Ramos (cell line): ENCODE measurements around the gene AFF3.

Experiments
- in situ Hi-C: fragments of 300-500 bp; cut with MboI; formaldehyde crosslinking; loops from one replicate; pipeline ENCODE4 v1.14.3; 2022; ENCODE audit warnings: low sequenced_read_pairs; ENCODE audit not compliant: unreplicated experiment

Gene AFF3

DNA sequence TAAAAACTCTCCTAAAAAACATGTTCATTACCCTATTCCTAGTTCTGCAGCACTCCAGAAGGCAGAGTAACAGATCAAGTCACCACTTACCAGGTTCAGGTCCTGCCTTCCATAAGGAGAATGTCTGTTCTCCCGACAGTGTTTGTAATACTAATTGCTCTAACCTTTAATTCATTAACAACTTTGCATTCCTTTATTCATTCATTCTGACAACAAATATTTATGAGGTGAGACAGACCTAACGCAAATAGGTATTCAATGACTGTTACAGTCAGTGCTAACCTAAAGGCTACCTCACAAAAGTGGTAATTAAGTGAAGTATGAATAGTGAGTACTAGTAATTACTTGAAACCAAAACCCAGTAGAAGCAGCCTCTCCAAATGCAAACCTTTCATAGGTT lies 224.0 kb downstream of the AFF3 start:
- in situ Hi-C loops: no loop called here

GRCh38 chr2:99915108-99915675 lies 227.2 kb downstream of the AFF3 start:
- in situ Hi-C loops: no loop called here

DNA sequence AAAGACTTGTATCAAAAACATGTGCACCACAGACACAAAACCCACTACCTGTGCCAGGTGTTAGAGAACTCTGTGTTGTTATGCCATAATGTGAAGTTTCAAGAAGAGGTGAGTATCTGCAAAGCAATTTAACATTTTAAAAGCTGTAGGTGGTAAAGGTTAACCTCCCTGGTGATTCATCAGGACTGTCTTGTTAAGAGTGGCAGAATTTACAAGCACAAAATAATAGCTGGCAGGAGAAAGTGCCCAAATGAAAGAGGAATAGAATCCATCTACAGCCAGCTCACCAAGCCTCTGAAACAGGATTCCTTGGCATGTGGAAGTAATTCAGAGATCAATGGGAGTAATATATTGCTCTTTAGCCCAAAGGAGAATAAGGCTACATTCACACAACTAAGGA lies 230.7 kb downstream of the AFF3 start:
- in situ Hi-C loops: no loop called here

- in situ Hi-C loops: no loop called here
Observed at GRCh38 chr2:99910902-99911301, 231.5 kb downstream of the AFF3 start.

GRCh38 chr2:99905636-99906035 lies 236.8 kb downstream of the AFF3 start:
- in situ Hi-C loops: no loop called here

DNA sequence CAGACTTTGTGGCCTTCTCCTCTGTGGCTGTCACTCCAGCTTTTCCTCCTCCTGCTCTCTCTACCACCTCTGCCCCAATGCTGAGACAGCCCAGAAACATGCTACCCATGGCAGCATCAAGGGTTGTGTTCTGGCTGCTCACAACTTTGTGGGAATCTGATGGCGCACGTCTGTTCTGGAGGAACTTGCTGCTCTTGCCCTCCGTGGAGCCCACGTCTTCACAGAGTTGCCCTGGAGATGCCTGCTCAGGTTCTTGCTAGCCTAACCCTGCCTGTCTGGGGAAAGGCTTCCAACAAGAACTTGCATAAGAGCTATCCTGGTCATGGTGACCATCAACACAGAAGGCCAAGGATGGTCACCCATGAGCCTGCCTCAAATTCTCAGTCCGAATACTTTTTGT lies 237.4 kb downstream of the AFF3 start:
- in situ Hi-C loops: no loop called here

GRCh38 chr2:99903981-99904380 lies 238.4 kb downstream of the AFF3 start:
- in situ Hi-C loops: no loop called here

DNA sequence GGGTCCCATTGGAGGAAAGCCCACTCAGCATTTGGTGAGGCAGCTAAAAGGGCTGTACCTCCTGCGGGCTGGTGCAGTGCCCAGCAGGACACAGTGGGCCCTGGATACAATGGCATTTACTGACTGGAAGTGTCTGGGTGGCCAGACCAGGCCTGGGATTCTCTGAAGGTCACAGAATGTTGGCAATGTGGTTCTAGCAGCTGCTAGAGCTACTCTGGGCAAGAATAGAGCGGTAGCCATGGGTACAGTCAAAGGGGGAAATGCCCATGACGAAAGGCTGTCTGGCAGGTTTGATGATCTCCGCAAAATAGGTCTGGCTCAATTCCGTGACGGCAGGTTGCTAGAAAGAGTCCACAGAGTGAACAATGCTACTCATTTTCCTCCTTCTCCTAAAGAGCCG lies 241.8 kb downstream of the AFF3 start:
- in situ Hi-C loops: no loop called here

GRCh38 chr2:99899882-99900281 lies 242.5 kb downstream of the AFF3 start:
- in situ Hi-C loops: no loop called here

GRCh38 chr2:99899058-99899855 lies 243.1 kb downstream of the AFF3 start:
- in situ Hi-C loops: no loop called here

- in situ Hi-C loops: no loop called here
Observed at GRCh38 chr2:99898336-99899048, 243.9 kb downstream of the AFF3 start.

GRCh38 chr2:99891428-99891780 lies 251.0 kb downstream of the AFF3 start:
- in situ Hi-C loops: no loop called here

DNA sequence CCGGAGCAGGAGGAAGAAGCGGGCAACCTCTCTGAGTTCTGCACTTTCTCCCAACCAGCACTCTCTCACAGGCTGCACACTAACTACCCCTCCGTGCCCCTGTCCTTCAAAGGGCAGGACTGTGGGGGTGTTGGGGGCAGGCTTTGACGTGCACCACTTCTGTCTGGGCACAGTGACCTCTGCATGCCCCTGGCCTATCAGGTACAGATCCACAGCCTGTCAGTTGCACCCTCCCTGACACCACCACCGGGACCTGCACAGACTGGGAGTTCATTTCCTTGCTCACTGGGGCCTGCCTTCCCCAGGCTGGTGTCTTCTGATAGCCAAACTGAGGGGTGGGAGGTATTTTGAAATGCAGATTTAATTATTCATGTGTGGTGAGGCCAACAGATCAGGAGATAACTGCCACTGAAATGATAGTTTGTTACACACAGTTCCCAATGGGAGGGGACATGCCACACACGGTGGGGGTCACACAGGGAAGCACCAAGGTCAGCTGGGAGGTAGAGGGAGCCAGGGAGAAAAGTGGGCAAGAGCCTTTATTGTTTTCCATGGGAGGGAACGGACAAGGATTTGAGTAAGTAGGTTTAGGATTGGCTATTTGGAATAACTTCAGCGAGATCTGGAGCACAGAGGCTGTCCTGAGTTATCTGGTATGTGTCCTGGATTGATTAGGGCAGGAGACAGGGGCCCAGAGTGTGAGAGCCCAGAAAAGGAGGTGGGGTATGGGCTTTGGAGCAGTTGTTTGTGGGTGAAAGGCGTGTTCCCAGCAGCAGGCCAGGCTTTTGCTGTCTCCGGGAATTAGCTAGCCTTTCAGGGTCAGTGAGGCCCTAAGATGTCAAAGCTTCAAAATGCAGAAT lies 251.6 kb downstream of the AFF3 start:
- in situ Hi-C loops: no loop called here

GRCh38 chr2:99888617-99889016 lies 253.8 kb downstream of the AFF3 start:
- in situ Hi-C loops: no loop called here

- in situ Hi-C loops: no loop called here
Observed at GRCh38 chr2:99886418-99886817, 256.0 kb downstream of the AFF3 start.

DNA sequence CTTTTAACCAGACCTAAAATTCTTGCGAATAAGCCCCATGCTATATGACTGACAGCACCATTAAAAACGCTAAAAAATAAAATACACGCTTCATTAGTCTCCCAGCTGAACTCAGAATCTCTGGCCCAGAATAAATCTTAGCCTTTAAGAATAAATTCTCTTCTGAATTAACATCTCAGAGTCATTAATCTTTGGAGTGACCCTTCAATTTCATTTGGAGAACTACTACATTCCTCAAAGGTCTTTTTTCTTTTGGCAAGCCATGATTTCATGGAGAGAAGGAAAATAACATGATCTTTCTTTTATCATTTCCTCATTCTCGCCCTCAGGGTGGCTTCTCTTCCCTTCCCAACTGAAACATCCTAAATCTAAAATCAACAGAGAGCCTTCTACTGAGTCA lies 259.0 kb downstream of the AFF3 start:
- in situ Hi-C loops: no loop called here

GRCh38 chr2:99881901-99882591 lies 260.3 kb downstream of the AFF3 start:
- in situ Hi-C loops: no loop called here

- in situ Hi-C loops: no loop called here
Observed at GRCh38 chr2:99880964-99881294, 261.5 kb downstream of the AFF3 start.

- in situ Hi-C loops: no loop called here
Observed at GRCh38 chr2:99880148-99880963, 262.0 kb downstream of the AFF3 start.
